ENCODE results near the gene LRRC4C.

LRRC4C gene

GRCh38 chr11:40894501-40894900 lies 565.0 kb downstream of the LRRC4C start:
- H3K4me1 ChIP-seq (ENCODE audit: control insufficient read depth in 2 of 2, insufficient read depth in 1 of 2, low read depth in 1 of 2, low read length in 2 of 2), result no peaks in the 10 kb centered on the region
- H3K4ac ChIP-seq (ENCODE audit: low read length), result no peak overlapping the region
- no peak overlapping the region for H4K8ac ChIP-seq (ENCODE audit: low read depth, low read length)
- H3K23ac ChIP-seq (ENCODE audit: low read depth, low read length, poor library complexity), result no peak overlapping the region
- no peak overlapping the region for H2BK5ac ChIP-seq (ENCODE audit: low read length)
- H2AFZ ChIP-seq (ENCODE audit: low read length), result no peak overlapping the region
- H3K27ac ChIP-seq (replicated peaks; ENCODE audit: low read length), result no peak overlapping the region
- H3K9ac ChIP-seq (ENCODE audit: low read depth, low read length, poor library complexity), result no peak overlapping the region
- no peaks in the 10 kb centered on the region for H3K36me3 ChIP-seq (replicated peaks in 1 of 2; ENCODE audit: control insufficient read depth in 2 of 2, insufficient read depth in 2 of 2, low read length in 2 of 2)
- no peak overlapping the region for H4K91ac ChIP-seq (ENCODE audit: low read depth, low read length, poor library complexity)
- H2BK15ac ChIP-seq (ENCODE audit: low read length), result no peak overlapping the region
- no peaks in the 10 kb centered on the region for H3K79me1 ChIP-seq (ENCODE audit: low read depth, low read length)
- no peak overlapping the region for H3K18ac ChIP-seq (ENCODE audit: low read length)
- no peaks in the 10 kb centered on the region for H3K9me3 ChIP-seq (replicated peaks in 1 of 2; ENCODE audit: control insufficient read depth in 2 of 2, insufficient read depth in 1 of 2, low read depth in 1 of 2, low read length in 2 of 2)
- H2BK120ac ChIP-seq (ENCODE audit: low read depth, low read length), result no peak overlapping the region
- no peak overlapping the region for H3K4me3 ChIP-seq (ENCODE audit: low read length in 2 of 2)
- no peak overlapping the region for H3K4me2 ChIP-seq (ENCODE audit: insufficient read depth, low read length, poor library complexity, severe bottlenecking)
- H3K27me3 ChIP-seq (ENCODE audit: control insufficient read depth in 3 of 3, insufficient read depth in 3 of 3, low read depth in 1 of 3, low read length in 3 of 3), result no peaks in the 10 kb centered on the region
- no CpG with 5 or more reads among the region's 2 CpGs for WGBS, 2 donors (ENCODE audit: extremely low coverage in 2 of 2, insufficient read length in 2 of 2, insufficient replicate concordance in 1 of 2)
- no peak overlapping the region for H2BK12ac ChIP-seq (ENCODE audit: low read length)
- DNase-seq (ENCODE audit: low spot score), result no peak
- no peak overlapping the region for H2AK5ac ChIP-seq (ENCODE audit: low read depth, low read length)
- no peak overlapping the region for H3K14ac ChIP-seq (ENCODE audit: low read length)

- no peak overlapping the region for H3K14ac ChIP-seq (ENCODE audit: low read length)
- H3K18ac ChIP-seq (ENCODE audit: low read length), result no peak overlapping the region
- no peak overlapping the region for H2BK15ac ChIP-seq (ENCODE audit: low read length)
- no peak overlapping the region for H3K4me3 ChIP-seq (ENCODE audit: low read length in 2 of 2)
- no peak overlapping the region for H3K27ac ChIP-seq (replicated peaks; ENCODE audit: low read length)
- no peak overlapping the region for H2BK5ac ChIP-seq (ENCODE audit: low read length)
- no peak overlapping the region for H3K23ac ChIP-seq (ENCODE audit: low read depth, low read length, poor library complexity)
- H2BK12ac ChIP-seq (ENCODE audit: low read length), result no peak overlapping the region
- H4K91ac ChIP-seq (ENCODE audit: low read depth, low read length, poor library complexity), result no peak overlapping the region
- H2BK120ac ChIP-seq (ENCODE audit: low read depth, low read length), result no peak overlapping the region
- no peak overlapping the region for H4K8ac ChIP-seq (ENCODE audit: low read depth, low read length)
- DNase-seq (ENCODE audit: low spot score), result no peak
- H3K79me1 ChIP-seq (ENCODE audit: low read depth, low read length), result no peaks in the 10 kb centered on the region
- no peak overlapping the region for H2AFZ ChIP-seq (ENCODE audit: low read length)
- no peak overlapping the region for H3K4ac ChIP-seq (ENCODE audit: low read length)
- H3K4me2 ChIP-seq (ENCODE audit: insufficient read depth, low read length, poor library complexity, severe bottlenecking), result no peak overlapping the region
- H3K9me3 ChIP-seq (replicated peaks in 1 of 2; ENCODE audit: control insufficient read depth in 2 of 2, insufficient read depth in 1 of 2, low read depth in 1 of 2, low read length in 2 of 2), result no peaks in the 10 kb centered on the region
- peaks cover 0 to 1% of the 10 kb centered on the region in 2 donors for H3K4me1 ChIP-seq (ENCODE audit: control insufficient read depth in 2 of 2, insufficient read depth in 1 of 2, low read depth in 1 of 2, low read length in 2 of 2)
- H2AK5ac ChIP-seq (ENCODE audit: low read depth, low read length), result no peak overlapping the region
- no peaks in the 10 kb centered on the region for H3K36me3 ChIP-seq (replicated peaks in 1 of 2; ENCODE audit: control insufficient read depth in 2 of 2, insufficient read depth in 2 of 2, low read length in 2 of 2)
- no peak overlapping the region for H3K9ac ChIP-seq (ENCODE audit: low read depth, low read length, poor library complexity)
- WGBS, 2 donors (ENCODE audit: extremely low coverage in 2 of 2, insufficient read length in 2 of 2, insufficient replicate concordance in 1 of 2), result no CpG with 5 or more reads among the region's 2 CpGs
- peaks cover 0 to 16% (median 0%) of the 10 kb centered on the region in 3 experiments for H3K27me3 ChIP-seq (ENCODE audit: control insufficient read depth in 3 of 3, insufficient read depth in 3 of 3, low read depth in 1 of 3, low read length in 3 of 3)
Observed at GRCh38 chr11:40885250-40885954, 574.0 kb downstream of the LRRC4C start.

- H3K27ac ChIP-seq (replicated peaks; ENCODE audit: low read length), result no peak overlapping the region
- H4K91ac ChIP-seq (ENCODE audit: low read depth, low read length, poor library complexity), result no peak overlapping the region
- no peak overlapping the region for H4K8ac ChIP-seq (ENCODE audit: low read depth, low read length)
- H2AK5ac ChIP-seq (ENCODE audit: low read depth, low read length), result no peak overlapping the region
- H3K23ac ChIP-seq (ENCODE audit: low read depth, low read length, poor library complexity), result no peak overlapping the region
- peaks cover 0 to 13% (median 0%) of the 10 kb centered on the region in 3 experiments for H3K27me3 ChIP-seq (ENCODE audit: control insufficient read depth in 3 of 3, insufficient read depth in 3 of 3, low read depth in 1 of 3, low read length in 3 of 3)
- no CpG with 5 or more reads among the region's 3 CpGs for WGBS, 2 donors (ENCODE audit: extremely low coverage in 2 of 2, insufficient read length in 2 of 2, insufficient replicate concordance in 1 of 2)
- no peaks in the 10 kb centered on the region for H3K9me3 ChIP-seq (replicated peaks in 1 of 2; ENCODE audit: control insufficient read depth in 2 of 2, insufficient read depth in 1 of 2, low read depth in 1 of 2, low read length in 2 of 2)
- H3K79me1 ChIP-seq (ENCODE audit: low read depth, low read length), result no peaks in the 10 kb centered on the region
- no peak overlapping the region for H2BK15ac ChIP-seq (ENCODE audit: low read length)
- H3K18ac ChIP-seq (ENCODE audit: low read length), result no peak overlapping the region
- H2BK120ac ChIP-seq (ENCODE audit: low read depth, low read length), result no peak overlapping the region
- no peak overlapping the region for H3K4me2 ChIP-seq (ENCODE audit: insufficient read depth, low read length, poor library complexity, severe bottlenecking)
- H3K36me3 ChIP-seq (replicated peaks in 1 of 2; ENCODE audit: control insufficient read depth in 2 of 2, insufficient read depth in 2 of 2, low read length in 2 of 2), result no peaks in the 10 kb centered on the region
- no peak for DNase-seq (ENCODE audit: low spot score)
- H3K4me3 ChIP-seq (ENCODE audit: low read length in 2 of 2), result no peak overlapping the region
- H2BK12ac ChIP-seq (ENCODE audit: low read length), result no peak overlapping the region
- H3K14ac ChIP-seq (ENCODE audit: low read length), result no peak overlapping the region
- no peak overlapping the region for H3K4ac ChIP-seq (ENCODE audit: low read length)
- no peak overlapping the region for H2AFZ ChIP-seq (ENCODE audit: low read length)
- no peak overlapping the region for H3K9ac ChIP-seq (ENCODE audit: low read depth, low read length, poor library complexity)
- peaks cover 0 to 1% of the 10 kb centered on the region in 2 donors for H3K4me1 ChIP-seq (ENCODE audit: control insufficient read depth in 2 of 2, insufficient read depth in 1 of 2, low read depth in 1 of 2, low read length in 2 of 2)
- H2BK5ac ChIP-seq (ENCODE audit: low read length), result no peak overlapping the region
Observed at GRCh38 chr11:40882301-40882700, 577.2 kb downstream of the LRRC4C start.

GRCh38 chr11:40879911-40880310 lies 579.5 kb downstream of the LRRC4C start:
- Histone ChIP-seq H2AK5ac (ENCODE audit: low read depth, low read length) (no peak overlapping the region), H3K9me3 (replicated peaks in 1 of 2; ENCODE audit: control insufficient read depth in 2 of 2, insufficient read depth in 1 of 2, low read depth in 1 of 2, low read length in 2 of 2) (no peaks in the 10 kb centered on the region), H3K4me2 (ENCODE audit: insufficient read depth, low read length, poor library complexity, severe bottlenecking) (no peak overlapping the region), H2AFZ (ENCODE audit: low read length) (no peak overlapping the region), H3K23ac (ENCODE audit: low read depth, low read length, poor library complexity) (no peak overlapping the region), H2BK15ac (ENCODE audit: low read length) (no peak overlapping the region), H3K79me1 (ENCODE audit: low read depth, low read length) (no peaks in the 10 kb centered on the region), H4K8ac (ENCODE audit: low read depth, low read length) (no peak overlapping the region), H4K91ac (ENCODE audit: low read depth, low read length, poor library complexity) (no peak overlapping the region), H3K4ac (ENCODE audit: low read length) (no peak overlapping the region), H3K27ac (replicated peaks; ENCODE audit: low read length) (no peak overlapping the region), H3K14ac (ENCODE audit: low read length) (no peak overlapping the region), H2BK5ac (ENCODE audit: low read length) (no peak overlapping the region), H3K36me3 (replicated peaks in 1 of 2; ENCODE audit: control insufficient read depth in 2 of 2, insufficient read depth in 2 of 2, low read length in 2 of 2) (no peaks in the 10 kb centered on the region), H3K4me1 (ENCODE audit: control insufficient read depth in 2 of 2, insufficient read depth in 1 of 2, low read depth in 1 of 2, low read length in 2 of 2) (no peaks in the 10 kb centered on the region), H3K4me3 (ENCODE audit: low read length in 2 of 2) (no peak overlapping the region), H2BK120ac (ENCODE audit: low read depth, low read length) (no peak overlapping the region), H3K27me3 (ENCODE audit: control insufficient read depth in 3 of 3, insufficient read depth in 3 of 3, low read depth in 1 of 3, low read length in 3 of 3) (peaks cover 0 to 13% (median 0%) of the 10 kb centered on the region in 3 experiments), H3K18ac (ENCODE audit: low read length) (no peak overlapping the region), H3K9ac (ENCODE audit: low read depth, low read length, poor library complexity) (no peak overlapping the region), H2BK12ac (ENCODE audit: low read length) (no peak overlapping the region)
- WGBS, 2 donors (ENCODE audit: extremely low coverage in 2 of 2, insufficient read length in 2 of 2, insufficient replicate concordance in 1 of 2), result no CpG with 5 or more reads among the region's 6 CpGs
- DNase-seq (ENCODE audit: low spot score), result no peak
